IMR-90 (cell line): ENCODE measurements around the gene PCGF6.

Source experiments
- CHD1 ChIP-seq: IDR thresholded peaks from 2 replicates; pipeline ENCODE4 v1.6.1; 2012; ENCODE audit warnings: low read depth, low read length, improper control_type of control experiment
- MAFK ChIP-seq: IDR thresholded peaks from 2 replicates; pipeline ENCODE4 v1.6.1; 2012; ENCODE audit warnings: low read depth, low read length, improper control_type of control experiment
- MAZ ChIP-seq: IDR thresholded peaks from 2 replicates; pipeline ENCODE4 v1.6.1; 2012; ENCODE audit warnings: low read depth, mild to moderate bottlenecking, low read length, improper control_type of control experiment, moderate library complexity, borderline replicate concordance
- POLR2A ChIP-seq: IDR thresholded peaks from 2 replicates; pipeline ENCODE4 v1.6.1; 2012; ENCODE audit warnings: mild to moderate bottlenecking, low read depth, low read length
- RAD21 ChIP-seq: IDR thresholded peaks from 2 replicates; pipeline ENCODE4 v1.6.1; 2012; ENCODE audit warnings: low read length, improper control_type of control experiment
- RCOR1 ChIP-seq: IDR thresholded peaks from 2 replicates; pipeline ENCODE4 v1.6.1; 2012; ENCODE audit warnings: mild to moderate bottlenecking, low read length, improper control_type of control experiment; ENCODE audit not compliant: insufficient replicate concordance
- RFX5 ChIP-seq: IDR thresholded peaks from 2 replicates; pipeline ENCODE4 v1.8.0; 2012; ENCODE audit warnings: low read depth, mild to moderate bottlenecking, low read length, moderate library complexity
- SMC3 ChIP-seq: fragments of 150-350 bp; IDR thresholded peaks from 2 replicates; pipeline ENCODE4 v1.6.1; 2016; ENCODE audit warnings: low read depth, mild to moderate bottlenecking, antibody characterized with exemption, low read length, moderate library complexity
- TF ChIP-seq, protein P1 (sequence below): conservative IDR thresholded peaks from 2 replicates; pipeline ENCODE4 v1.5.1; 2012; ENCODE audit warnings: mild to moderate bottlenecking, low read depth, low read length, improper control_type of control experiment

GRCh38 chr10:103334567-103334966 lies 16.4 kb downstream of the PCGF6 start:
- TF ChIP-seq, protein P1, sequence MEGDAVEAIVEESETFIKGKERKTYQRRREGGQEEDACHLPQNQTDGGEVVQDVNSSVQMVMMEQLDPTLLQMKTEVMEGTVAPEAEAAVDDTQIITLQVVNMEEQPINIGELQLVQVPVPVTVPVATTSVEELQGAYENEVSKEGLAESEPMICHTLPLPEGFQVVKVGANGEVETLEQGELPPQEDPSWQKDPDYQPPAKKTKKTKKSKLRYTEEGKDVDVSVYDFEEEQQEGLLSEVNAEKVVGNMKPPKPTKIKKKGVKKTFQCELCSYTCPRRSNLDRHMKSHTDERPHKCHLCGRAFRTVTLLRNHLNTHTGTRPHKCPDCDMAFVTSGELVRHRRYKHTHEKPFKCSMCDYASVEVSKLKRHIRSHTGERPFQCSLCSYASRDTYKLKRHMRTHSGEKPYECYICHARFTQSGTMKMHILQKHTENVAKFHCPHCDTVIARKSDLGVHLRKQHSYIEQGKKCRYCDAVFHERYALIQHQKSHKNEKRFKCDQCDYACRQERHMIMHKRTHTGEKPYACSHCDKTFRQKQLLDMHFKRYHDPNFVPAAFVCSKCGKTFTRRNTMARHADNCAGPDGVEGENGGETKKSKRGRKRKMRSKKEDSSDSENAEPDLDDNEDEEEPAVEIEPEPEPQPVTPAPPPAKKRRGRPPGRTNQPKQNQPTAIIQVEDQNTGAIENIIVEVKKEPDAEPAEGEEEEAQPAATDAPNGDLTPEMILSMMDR, result no peak
- no peak for TF ChIP-seq MAZ
- TF ChIP-seq MAFK, result no peak
- no peak for TF ChIP-seq CHD1
- TF ChIP-seq POLR2A, result no peak
- TF ChIP-seq SMC3, result no peak
- no peak for TF ChIP-seq RCOR1
- no peak for TF ChIP-seq RAD21
- TF ChIP-seq RFX5, result no peak
